Measurements from ENCODE around the gene AQP5. TPM values are rescaled to one million over a fixed set of nuclear protein-coding genes. Genes with fewer than 3 reads are reported as not detected.

Gene AQP5
- total RNA-seq, 4 donors from 2014 or later, result 7.8 TPM; not detected in 3

DNA sequence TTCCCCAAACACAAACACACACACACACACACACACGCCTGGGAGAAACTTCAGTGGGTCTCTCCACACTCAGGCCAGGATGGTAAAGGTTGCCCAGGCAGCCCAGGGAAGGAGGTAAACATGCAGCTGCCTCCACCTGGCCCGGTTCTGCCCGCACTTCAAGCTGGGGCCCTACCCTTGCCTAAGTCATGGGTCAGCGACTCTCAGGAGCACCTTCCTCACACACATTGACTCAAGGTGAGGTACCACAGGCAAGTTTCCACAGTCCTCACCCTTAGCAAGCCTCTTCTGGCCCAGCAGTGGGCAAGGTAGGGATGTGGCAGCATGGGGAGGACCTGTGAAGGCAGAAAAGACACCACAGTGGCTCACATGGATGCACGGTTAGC is 43.9 kb upstream of the AQP5 start:
- Histone ChIP-seq H3K27ac (no peak overlapping the region), H3K4me3 (no peak overlapping the region), H3K4me1 (peaks cover 0 to 3% (median 0%) of the 10 kb centered on the region in 3 donors), H3K9me3 (no peaks in the 10 kb centered on the region), H3K27me3 (peaks cover 20% of the 10 kb centered on the region), H3K36me3 (no peaks in the 10 kb centered on the region)
- WGBS, 2 donors (ENCODE audit: low coverage in 1 of 2), result 67% methylated on average over 1 of the region's 5 CpGs
- no peak for TF ChIP-seq POLR2A (IDR thresholded peaks at IDR 0.05)
- TF ChIP-seq, protein P1, sequence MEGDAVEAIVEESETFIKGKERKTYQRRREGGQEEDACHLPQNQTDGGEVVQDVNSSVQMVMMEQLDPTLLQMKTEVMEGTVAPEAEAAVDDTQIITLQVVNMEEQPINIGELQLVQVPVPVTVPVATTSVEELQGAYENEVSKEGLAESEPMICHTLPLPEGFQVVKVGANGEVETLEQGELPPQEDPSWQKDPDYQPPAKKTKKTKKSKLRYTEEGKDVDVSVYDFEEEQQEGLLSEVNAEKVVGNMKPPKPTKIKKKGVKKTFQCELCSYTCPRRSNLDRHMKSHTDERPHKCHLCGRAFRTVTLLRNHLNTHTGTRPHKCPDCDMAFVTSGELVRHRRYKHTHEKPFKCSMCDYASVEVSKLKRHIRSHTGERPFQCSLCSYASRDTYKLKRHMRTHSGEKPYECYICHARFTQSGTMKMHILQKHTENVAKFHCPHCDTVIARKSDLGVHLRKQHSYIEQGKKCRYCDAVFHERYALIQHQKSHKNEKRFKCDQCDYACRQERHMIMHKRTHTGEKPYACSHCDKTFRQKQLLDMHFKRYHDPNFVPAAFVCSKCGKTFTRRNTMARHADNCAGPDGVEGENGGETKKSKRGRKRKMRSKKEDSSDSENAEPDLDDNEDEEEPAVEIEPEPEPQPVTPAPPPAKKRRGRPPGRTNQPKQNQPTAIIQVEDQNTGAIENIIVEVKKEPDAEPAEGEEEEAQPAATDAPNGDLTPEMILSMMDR (IDR thresholded peaks at IDR 0.05), result no peak
- TF ChIP-seq EP300 (IDR thresholded peaks at IDR 0.05), result no peak
- no peak for TF ChIP-seq POLR2AphosphoS5 (IDR thresholded peaks at IDR 0.05)
- ATAC-seq, result no peak

DNA sequence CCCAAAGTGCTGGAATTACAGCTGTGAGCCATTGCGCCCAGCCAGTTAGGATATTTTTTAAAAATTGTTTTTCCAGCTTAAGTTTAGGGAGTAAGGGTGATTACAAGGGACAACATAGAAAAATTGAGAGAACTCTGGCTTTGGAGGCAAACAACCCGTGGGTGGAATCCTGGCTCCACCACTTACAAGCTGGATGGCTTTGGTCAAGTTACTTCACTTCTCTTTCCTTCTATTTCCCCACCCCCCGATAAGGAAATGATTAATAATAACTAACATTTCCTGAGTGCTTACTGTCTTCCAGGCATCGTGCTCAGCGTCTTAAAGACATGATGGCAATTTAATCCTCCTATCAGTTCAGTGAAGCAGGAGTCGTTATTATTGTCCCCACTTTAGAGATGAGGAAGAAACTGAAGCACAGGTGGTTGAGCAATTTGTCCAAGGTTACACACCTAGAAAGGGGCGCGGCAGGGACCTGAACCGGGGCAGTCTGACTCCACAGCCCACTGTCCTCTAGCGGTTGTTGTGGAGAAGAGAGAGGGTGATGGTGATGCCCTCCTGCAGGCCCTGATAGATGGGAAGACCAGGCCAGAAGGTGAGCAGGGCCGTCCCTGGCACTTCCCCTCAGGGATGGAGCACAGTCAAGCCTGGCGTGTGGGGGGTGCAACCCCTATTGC is 41.3 kb upstream of the AQP5 start:
- Histone ChIP-seq H3K9me3 (no peaks in the 10 kb centered on the region), H3K4me3 (no peak overlapping the region), H3K4me1 (peaks cover 0 to 18% (median 0%) of the 10 kb centered on the region in 3 donors), H3K27me3 (peaks cover 16% of the 10 kb centered on the region), H3K36me3 (no peaks in the 10 kb centered on the region), H3K27ac (no peak overlapping the region)
- TF ChIP-seq POLR2A (IDR thresholded peaks at IDR 0.05), result no peak
- TF ChIP-seq EP300 (IDR thresholded peaks at IDR 0.05), result no peak
- TF ChIP-seq, protein P1 (IDR thresholded peaks at IDR 0.05), result no peak
- no peak for TF ChIP-seq POLR2AphosphoS5 (IDR thresholded peaks at IDR 0.05)
- WGBS, 2 donors (ENCODE audit: low coverage in 1 of 2), result 34 to 52% methylated on average over 5 to 8 of the region's 12 CpGs
- peak; percentile 63 for ATAC-seq

DNA sequence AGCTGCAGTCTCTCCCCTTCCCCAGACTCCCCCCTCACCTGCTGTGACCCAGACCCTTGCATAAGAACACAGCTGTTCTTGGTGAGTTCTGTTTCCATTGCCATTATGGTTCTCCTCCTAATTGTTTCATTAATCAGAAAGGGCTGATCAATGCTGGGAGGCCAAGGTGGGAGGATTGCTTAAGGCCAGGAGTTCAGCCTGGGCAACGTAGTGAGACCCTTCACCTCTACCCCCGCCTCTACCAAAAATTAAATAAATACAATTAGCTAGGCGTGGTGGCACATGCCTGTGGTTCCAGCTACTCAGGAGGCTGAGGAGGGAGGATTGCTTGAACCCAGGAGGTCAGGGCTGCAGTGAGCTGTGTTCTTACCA is 40.8 kb upstream of the AQP5 start:
- Histone ChIP-seq H3K9me3 (no peaks in the 10 kb centered on the region), H3K4me1 (peaks cover 0 to 18% (median 0%) of the 10 kb centered on the region in 3 donors), H3K36me3 (no peaks in the 10 kb centered on the region), H3K27me3 (peaks cover 16% of the 10 kb centered on the region), H3K4me3 (no peak overlapping the region), H3K27ac (no peak overlapping the region)
- no peak for ATAC-seq
- TF ChIP-seq, protein P1 (IDR thresholded peaks at IDR 0.05), result no peak
- TF ChIP-seq EP300 (IDR thresholded peaks at IDR 0.05), result no peak
- TF ChIP-seq POLR2A (IDR thresholded peaks at IDR 0.05), result no peak
- no peak for TF ChIP-seq POLR2AphosphoS5 (IDR thresholded peaks at IDR 0.05)
- no CpG with 5 or more reads among the region's 3 CpGs for WGBS, 2 donors (ENCODE audit: low coverage in 1 of 2)

DNA sequence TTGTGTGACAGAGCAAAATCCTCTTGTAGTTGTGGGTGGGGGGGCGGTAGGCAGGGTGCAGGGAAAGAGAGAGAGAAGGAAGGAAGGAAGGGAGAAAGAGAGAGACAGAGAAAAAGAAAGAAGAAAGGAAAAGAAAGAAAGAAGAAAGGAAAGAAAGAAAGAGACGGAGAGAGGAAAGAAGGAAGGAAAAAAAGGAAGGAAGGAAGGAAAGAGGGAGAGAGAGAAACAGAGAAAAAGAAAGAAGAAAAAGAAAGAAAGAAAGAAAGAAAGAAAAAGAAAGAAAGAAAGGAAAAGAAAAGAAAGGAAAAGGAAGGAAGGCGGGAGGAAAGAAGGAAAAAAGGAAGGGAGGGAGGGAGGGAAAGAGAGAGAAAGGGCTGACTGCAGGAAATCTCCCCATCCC is 40.4 kb upstream of the AQP5 start:
- Histone ChIP-seq H3K27ac (no peak overlapping the region), H3K36me3 (no peaks in the 10 kb centered on the region), H3K9me3 (no peaks in the 10 kb centered on the region), H3K4me1 (peaks cover 0 to 18% (median 0%) of the 10 kb centered on the region in 3 donors), H3K4me3 (no peak overlapping the region), H3K27me3 (peaks cover 16% of the 10 kb centered on the region)
- TF ChIP-seq POLR2AphosphoS5 (IDR thresholded peaks at IDR 0.05), result no peak
- TF ChIP-seq, protein P1 (IDR thresholded peaks at IDR 0.05), result no peak
- no peak for TF ChIP-seq EP300 (IDR thresholded peaks at IDR 0.05)
- TF ChIP-seq POLR2A (IDR thresholded peaks at IDR 0.05), result no peak
- WGBS, 2 donors (ENCODE audit: low coverage in 1 of 2), result 50 to 83% methylated on average over 2 of the region's 3 CpGs
- no peak for ATAC-seq

DNA sequence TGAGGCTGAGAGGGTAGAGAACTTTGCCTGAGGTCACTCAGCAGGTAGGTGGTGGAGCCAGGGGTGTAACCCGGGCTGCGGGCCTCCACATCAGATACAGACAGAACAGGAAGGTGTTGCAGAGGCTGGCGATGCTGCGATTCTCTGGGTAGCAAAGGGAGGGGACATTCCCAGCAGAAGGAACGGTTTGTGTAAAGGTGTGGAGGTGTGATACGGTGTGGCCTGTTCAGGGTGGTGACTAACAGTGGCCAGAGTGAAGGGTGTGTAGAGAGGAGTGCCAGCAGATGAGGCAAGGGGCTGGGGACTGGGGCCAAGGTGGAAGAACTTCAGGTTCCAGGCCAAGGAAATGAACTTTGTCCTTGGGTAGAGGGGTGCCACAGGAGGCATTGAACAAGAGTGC is 39.7 kb upstream of the AQP5 start:
- Histone ChIP-seq H3K27me3 (peaks cover 16% of the 10 kb centered on the region), H3K4me3 (no peak overlapping the region), H3K4me1 (peaks cover 0 to 18% (median 0%) of the 10 kb centered on the region in 3 donors), H3K27ac (peak overlapping the region in 2 of 4 donors; percentile 19 to 47), H3K36me3 (no peaks in the 10 kb centered on the region), H3K9me3 (no peaks in the 10 kb centered on the region)
- 71 to 88% methylated on average over 2 to 4 of the region's 6 CpGs for WGBS, 2 donors (ENCODE audit: low coverage in 1 of 2)
- TF ChIP-seq EP300 (IDR thresholded peaks at IDR 0.05), result no peak
- TF ChIP-seq POLR2A (IDR thresholded peaks at IDR 0.05), result no peak
- no peak for TF ChIP-seq POLR2AphosphoS5 (IDR thresholded peaks at IDR 0.05)
- TF ChIP-seq, protein P1 (IDR thresholded peaks at IDR 0.05), result no peak
- ATAC-seq, result peak; percentile 43

All from gastroesophageal sphincter (tissue), 4 donors.